IPS-18a (cell line): ENCODE data around the gene TMSB4X.
"Not testable (repeated sequence)": the region's sequence is repeated elsewhere in the genome, so short reads cannot be mapped to it uniquely, and the experiment has no call there.

Source experiments
- H3K27ac ChIP-seq: one replicate; pipeline ENCODE4 v1.5.1; 2013; ENCODE audit warnings: low read length
- H3K27me3 ChIP-seq: one replicate; pipeline ENCODE4 v1.6.1; 2013; ENCODE audit warnings: mild to moderate bottlenecking, low read length; ENCODE audit not compliant: control insufficient read depth, insufficient read depth
- H3K36me3 ChIP-seq: one replicate; pipeline ENCODE4 v1.6.1; 2013; ENCODE audit warnings: low read depth, low read length; ENCODE audit not compliant: control insufficient read depth
- H3K4me1 ChIP-seq: one replicate; pipeline ENCODE4 v1.6.1; 2013; ENCODE audit warnings: low read depth, low read length; ENCODE audit not compliant: control insufficient read depth
- H3K4me3 ChIP-seq: one replicate; pipeline ENCODE4 v1.5.1; 2013; ENCODE audit warnings: low read length
- H3K9ac ChIP-seq: one replicate; pipeline ENCODE4 v1.6.1; 2013; ENCODE audit warnings: mild to moderate bottlenecking, low read length, moderate library complexity
- H3K9me3 ChIP-seq: one replicate; pipeline ENCODE4 v1.6.1; 2013; ENCODE audit warnings: low read depth, low read length; ENCODE audit not compliant: control insufficient read depth

Gene TMSB4X

GRCh38 chrX:12955882-12956703 is 18.8 kb upstream of the TMSB4X start:
- Histone ChIP-seq H3K36me3 (no peaks in the 10 kb centered on the region), H3K9me3 (no peaks in the 10 kb centered on the region), H3K27me3 (no peaks in the 10 kb centered on the region), H3K9ac (no peak overlapping the region), H3K4me3 (no peak overlapping the region), H3K4me1 (peaks cover 6% of the 10 kb centered on the region), H3K27ac (no peak overlapping the region)

DNA sequence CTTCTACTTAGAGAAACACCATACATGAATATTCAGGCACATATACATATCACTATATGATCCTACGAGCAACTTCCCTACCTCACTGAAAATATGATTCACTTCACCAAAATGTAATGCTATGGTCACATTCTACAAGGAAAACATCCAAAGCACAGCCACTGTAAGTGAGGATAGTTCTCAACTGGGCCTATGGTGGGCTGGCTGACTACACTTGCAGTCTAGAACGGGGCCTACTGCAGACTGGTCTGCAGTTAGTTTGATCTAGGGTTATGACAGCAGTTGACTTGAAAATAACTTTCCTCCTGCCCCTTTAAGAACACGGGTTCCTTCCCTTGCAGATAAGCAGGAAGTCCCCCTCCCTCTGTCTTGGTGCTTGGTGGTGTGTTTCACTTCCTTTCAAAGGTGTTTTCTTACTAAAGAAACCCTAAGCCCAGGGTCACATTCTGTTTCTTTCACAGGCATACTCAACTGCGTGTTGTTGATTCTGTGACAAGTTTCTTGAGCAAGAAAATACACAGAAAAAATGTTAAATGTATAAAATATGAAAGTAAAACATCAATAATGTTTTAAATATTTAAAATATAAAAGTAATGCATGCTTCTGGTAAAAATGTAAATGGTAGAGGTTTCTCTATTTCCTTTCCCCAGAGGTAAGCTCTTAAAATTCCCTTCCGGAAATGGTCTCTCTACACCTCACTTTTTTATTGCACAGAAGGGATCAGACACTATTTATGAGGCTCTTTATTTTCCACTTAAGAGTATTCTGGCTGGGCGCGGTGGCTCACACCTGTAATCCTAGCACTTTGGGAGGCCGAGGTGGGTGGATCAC is 18.0 kb upstream of the TMSB4X start:
- H3K27ac ChIP-seq, result no peak overlapping the region
- no peaks in the 10 kb centered on the region for H3K9me3 ChIP-seq
- H3K9ac ChIP-seq, result no peak overlapping the region
- peaks cover 6% of the 10 kb centered on the region for H3K4me1 ChIP-seq
- H3K36me3 ChIP-seq, result no peaks in the 10 kb centered on the region
- H3K4me3 ChIP-seq, result no peak overlapping the region
- H3K27me3 ChIP-seq, result no peaks in the 10 kb centered on the region

- Histone ChIP-seq H3K4me1 (peaks cover 6% of the 10 kb centered on the region), H3K27me3 (no peaks in the 10 kb centered on the region), H3K9ac (no peak overlapping the region), H3K36me3 (no peaks in the 10 kb centered on the region), H3K9me3 (no peaks in the 10 kb centered on the region), H3K27ac (no peak overlapping the region), H3K4me3 (no peak overlapping the region)
These were observed 16.9 kb upstream of the TMSB4X start for GRCh38 chrX:12958059-12958458.

GRCh38 chrX:12958461-12958860 is 16.4 kb upstream of the TMSB4X start:
- Histone ChIP-seq H3K9me3 (no peaks in the 10 kb centered on the region), H3K27ac (no peak overlapping the region), H3K27me3 (no peaks in the 10 kb centered on the region), H3K9ac (no peak overlapping the region), H3K4me3 (no peak overlapping the region), H3K36me3 (no peaks in the 10 kb centered on the region), H3K4me1 (peaks cover 6% of the 10 kb centered on the region)

DNA sequence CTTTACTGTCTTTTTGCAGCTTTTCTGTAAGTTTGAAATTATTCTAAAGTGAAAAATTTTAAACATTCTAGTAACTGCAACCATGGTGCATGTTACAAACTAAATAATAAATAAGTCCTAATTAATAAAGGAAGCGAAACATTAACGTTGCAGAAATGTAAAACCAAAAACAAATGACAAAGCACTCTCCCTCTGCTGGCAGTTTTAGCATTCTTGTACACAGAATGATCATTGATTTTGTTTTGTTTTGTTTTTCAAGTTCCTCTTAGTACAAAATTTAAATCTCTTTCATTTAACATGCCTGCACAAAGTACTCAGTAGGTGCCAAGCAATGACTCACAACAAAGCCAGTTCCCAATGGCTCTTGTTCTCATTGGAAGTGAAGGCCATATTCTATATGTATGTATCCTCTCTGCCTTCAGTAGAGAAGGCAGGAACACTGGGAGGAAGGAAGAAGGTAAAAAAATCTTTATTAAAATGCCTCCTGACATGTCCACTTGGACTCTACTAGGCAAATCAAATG is 13.7 kb upstream of the TMSB4X start:
- no peak overlapping the region for H3K27ac ChIP-seq
- no peak overlapping the region for H3K4me3 ChIP-seq
- H3K9ac ChIP-seq, result no peak overlapping the region
- H3K27me3 ChIP-seq, result no peaks in the 10 kb centered on the region
- no peaks in the 10 kb centered on the region for H3K9me3 ChIP-seq
- no peaks in the 10 kb centered on the region for H3K36me3 ChIP-seq
- peaks cover 19% of the 10 kb centered on the region for H3K4me1 ChIP-seq

- no peaks in the 10 kb centered on the region for H3K27me3 ChIP-seq
- H3K9me3 ChIP-seq, result no peaks in the 10 kb centered on the region
- no peaks in the 10 kb centered on the region for H3K36me3 ChIP-seq
- H3K4me1 ChIP-seq, result peaks cover 19% of the 10 kb centered on the region
- no peak overlapping the region for H3K9ac ChIP-seq
- H3K4me3 ChIP-seq, result no peak overlapping the region
- no peak overlapping the region for H3K27ac ChIP-seq
These were observed 12.8 kb upstream of the TMSB4X start for GRCh38 chrX:12962041-12962504.

- H3K9me3 ChIP-seq, H3K9ac ChIP-seq, H3K27ac ChIP-seq, H3K27me3 ChIP-seq, H3K4me3 ChIP-seq, H3K36me3 ChIP-seq: not testable (repeated sequence)
- H3K4me1 ChIP-seq, result peaks cover 19% of the 10 kb centered on the region
These were observed 11.6 kb upstream of the TMSB4X start for GRCh38 chrX:12963210-12963850.

- Histone ChIP-seq H3K9ac (no peak overlapping the region), H3K9me3 (no peaks in the 10 kb centered on the region), H3K36me3 (no peaks in the 10 kb centered on the region), H3K27ac (no peak overlapping the region), H3K4me3 (no peak overlapping the region), H3K4me1 (peaks cover 22% of the 10 kb centered on the region), H3K27me3 (no peaks in the 10 kb centered on the region)
These were observed 9.6 kb upstream of the TMSB4X start for GRCh38 chrX:12965131-12965940.

GRCh38 chrX:12966151-12966550 is 8.8 kb upstream of the TMSB4X start:
- Histone ChIP-seq H3K36me3 (no peaks in the 10 kb centered on the region), H3K9ac (no peak overlapping the region), H3K9me3 (no peaks in the 10 kb centered on the region), H3K27me3 (no peaks in the 10 kb centered on the region), H3K4me3 (no peak overlapping the region), H3K27ac (no peak overlapping the region), H3K4me1 (peaks cover 29% of the 10 kb centered on the region)

DNA sequence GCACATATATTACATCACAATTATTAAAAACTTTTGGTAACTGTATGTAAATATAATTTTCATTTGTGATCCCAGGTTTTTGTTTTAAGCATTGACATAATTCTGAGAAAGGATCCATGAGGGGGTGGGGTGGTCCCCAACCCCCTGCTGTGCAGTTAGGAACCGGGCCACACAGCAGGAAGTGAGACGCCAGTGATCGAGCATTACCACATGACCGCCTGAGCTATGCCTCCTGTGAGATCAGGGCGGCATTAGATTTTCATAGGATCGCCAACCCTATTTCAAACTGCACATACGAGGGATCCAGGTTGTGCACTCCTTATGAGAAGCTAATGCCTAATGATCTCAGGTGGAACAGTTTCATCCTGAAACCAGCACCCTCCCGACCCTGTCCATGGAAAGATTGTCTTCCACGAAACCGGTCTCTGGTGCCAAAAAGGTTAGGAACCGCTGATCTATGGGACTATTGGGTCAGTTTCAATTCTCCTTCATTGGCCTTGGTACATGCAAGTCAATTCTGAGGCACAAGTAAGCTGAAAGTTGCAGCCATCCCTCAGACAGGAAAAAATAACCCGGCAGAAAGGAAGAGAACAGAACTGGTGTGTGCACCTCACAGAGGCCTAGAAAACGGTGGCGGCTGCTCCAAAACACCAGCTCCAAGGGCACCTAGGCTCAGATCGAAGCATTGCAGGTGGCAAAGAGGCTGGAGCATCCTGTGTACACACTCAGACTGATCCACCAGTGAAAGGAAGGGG is 7.0 kb upstream of the TMSB4X start:
- no peaks in the 10 kb centered on the region for H3K36me3 ChIP-seq
- no peaks in the 10 kb centered on the region for H3K9me3 ChIP-seq
- no peak overlapping the region for H3K4me3 ChIP-seq
- H3K9ac ChIP-seq, result no peak overlapping the region
- H3K27me3 ChIP-seq, result no peaks in the 10 kb centered on the region
- H3K27ac ChIP-seq, result no peak overlapping the region
- H3K4me1 ChIP-seq, result peaks cover 39% of the 10 kb centered on the region
